Measurements from ENCODE around the gene LTBP1. TPM values are rescaled to one million over a fixed set of nuclear protein-coding genes. Genes with fewer than 3 reads are reported as not detected.

The LTBP1 gene
- total and polyA plus RNA-seq, 2 experiments from 2014 or later = 15.7 to 49.8 TPM

GRCh38 chr2:33001823-33002222 lies 55.1 kb downstream of the LTBP1 start (continued):
- no peak for TF ChIP-seq REST (IDR thresholded peaks at IDR 0.05; ENCODE audit: unreplicated experiment)
- no peak for TF ChIP-seq POLR2AphosphoS5 (IDR thresholded peaks at IDR 0.05; ENCODE audit: low read depth)

DNA sequence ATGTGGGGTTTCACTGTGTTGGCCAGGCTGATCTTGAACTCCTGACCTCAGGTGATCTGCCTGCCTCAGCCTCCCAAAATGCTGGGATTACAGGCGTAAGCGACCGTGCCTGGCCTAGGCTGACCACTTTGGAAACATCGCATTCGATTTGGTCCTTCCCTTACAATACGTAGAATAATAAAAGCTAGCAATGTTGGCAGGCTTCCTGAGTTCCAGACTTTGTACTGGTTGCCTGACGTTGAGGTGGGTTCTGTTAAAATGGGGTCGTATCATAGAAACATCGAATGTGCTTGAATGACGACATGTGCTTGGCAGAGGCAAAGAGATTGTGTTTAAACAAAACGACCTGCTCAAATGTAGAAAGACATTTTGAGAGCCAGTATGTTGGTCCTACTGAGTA lies 56.1 kb downstream of the LTBP1 start:
- Histone ChIP-seq H3K27me3 (ENCODE audit: insufficient read depth) (no peaks in the 10 kb centered on the region), H3F3A (replicated peaks; ENCODE audit: low read depth) (no peaks in the 10 kb centered on the region), H2AFZ (no peak overlapping the region), H3K4me3 (no peak overlapping the region), H3K4me2 (no peak overlapping the region), H3K36me3 (ENCODE audit: insufficient read depth) (no peaks in the 10 kb centered on the region), H3K79me2 (replicated peaks; ENCODE audit: insufficient read depth) (no peaks in the 10 kb centered on the region), H3K27ac (ENCODE audit: low read depth) (no peak overlapping the region), H4K20me1 (replicated peaks; ENCODE audit: insufficient read depth) (no peaks in the 10 kb centered on the region), H3K9me2 (ENCODE audit: insufficient read depth) (no peaks in the 10 kb centered on the region), H3K4me1 (ENCODE audit: insufficient read depth) (no peaks in the 10 kb centered on the region)
- Mint-ChIP-seq H3K27me3 (ENCODE audit: insufficient read depth, low read depth, poor library complexity) (peaks cover 1% of the 10 kb centered on the region), H3K4me3 (no peak overlapping the region), H3K36me3 (ENCODE audit: low read depth) (no peaks in the 10 kb centered on the region), H3K4me1 (no peaks in the 10 kb centered on the region; the same call in 2 of the 3 replicates), H3K27ac (no peak overlapping the region), H3K9me3 (no peaks in the 10 kb centered on the region)
- ATAC-seq (no peak), DNase-seq (ENCODE audit: low spot score) (no peak)
- TF ChIP-seq CREB1 (CRISPR knock-in tag; IDR thresholded peaks at IDR 0.05; ENCODE audit: low read depth) (no peak), ZNF462 (CRISPR knock-in tag; IDR thresholded peaks at IDR 0.05) (no peak), ZNF114 (CRISPR knock-in tag; IDR thresholded peaks at IDR 0.05) (no peak), EZH2 (IDR thresholded peaks at IDR 0.05; ENCODE audit: low read depth, unreplicated experiment) (no peak), POLR2AphosphoS5 (IDR thresholded peaks at IDR 0.05; ENCODE audit: low read depth) (no peak), ETS1 (IDR thresholded peaks at IDR 0.05) (no peak), STAT1 (IDR thresholded peaks at IDR 0.05; ENCODE audit: unreplicated experiment) (no peak), EZH2phosphoT487 (IDR thresholded peaks at IDR 0.05; ENCODE audit: unreplicated experiment) (no peak)
- TF ChIP-seq, protein P1, sequence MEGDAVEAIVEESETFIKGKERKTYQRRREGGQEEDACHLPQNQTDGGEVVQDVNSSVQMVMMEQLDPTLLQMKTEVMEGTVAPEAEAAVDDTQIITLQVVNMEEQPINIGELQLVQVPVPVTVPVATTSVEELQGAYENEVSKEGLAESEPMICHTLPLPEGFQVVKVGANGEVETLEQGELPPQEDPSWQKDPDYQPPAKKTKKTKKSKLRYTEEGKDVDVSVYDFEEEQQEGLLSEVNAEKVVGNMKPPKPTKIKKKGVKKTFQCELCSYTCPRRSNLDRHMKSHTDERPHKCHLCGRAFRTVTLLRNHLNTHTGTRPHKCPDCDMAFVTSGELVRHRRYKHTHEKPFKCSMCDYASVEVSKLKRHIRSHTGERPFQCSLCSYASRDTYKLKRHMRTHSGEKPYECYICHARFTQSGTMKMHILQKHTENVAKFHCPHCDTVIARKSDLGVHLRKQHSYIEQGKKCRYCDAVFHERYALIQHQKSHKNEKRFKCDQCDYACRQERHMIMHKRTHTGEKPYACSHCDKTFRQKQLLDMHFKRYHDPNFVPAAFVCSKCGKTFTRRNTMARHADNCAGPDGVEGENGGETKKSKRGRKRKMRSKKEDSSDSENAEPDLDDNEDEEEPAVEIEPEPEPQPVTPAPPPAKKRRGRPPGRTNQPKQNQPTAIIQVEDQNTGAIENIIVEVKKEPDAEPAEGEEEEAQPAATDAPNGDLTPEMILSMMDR (conservative IDR thresholded peaks at IDR 0.05; ENCODE audit: low read depth in 2 of 2) = no peak

Measured in GM23338 (cell line).